ENCODE data around the gene TRIP13.

GRCh38 chr5:921456-922435 lies 29.1 kb downstream of the TRIP13 start:
- TF ChIP-seq CTCF (tag by site-specific recombination; IDR thresholded peaks at IDR 0.05) (no peak), ZNF510 (tag by site-specific recombination; IDR thresholded peaks at IDR 0.05; ENCODE audit: insufficient replicate concordance) (no peak), ZNF398 (tag by site-specific recombination; IDR thresholded peaks at IDR 0.05) (no peak), ZNF223 (tag by site-specific recombination; IDR thresholded peaks at IDR 0.05) (no peak), ZFHX2 (tag by site-specific recombination; conservative IDR thresholded peaks at IDR 0.05) (no peak)

Data from HEK293 (cell line).